GM23338 (cell line): Measurements from ENCODE around the gene TAPBP.

Source experiments
- CREB1 ChIP-seq: fragments of 250-450 bp; sonication (Bioruptor Pico); IDR thresholded peaks from 2 replicates; pipeline ENCODE4 v1.5.0; 2020; ENCODE audit warnings: low read depth, mild to moderate bottlenecking, moderate library complexity
- CTCF ChIP-seq, 2 experiments: fragments of 200-600 bp in 1 of 2; sonication (generic) in 1 of 2; conservative IDR thresholded peaks; 2 replicates each; pipeline versions ENCODE4 v1.5.1 to v1.6.1; 2016 to 2017; ENCODE audit warnings: antibody characterized with exemption in 2 of 2, low read depth in 2 of 2, mild to moderate bottlenecking in 2 of 2, moderate library complexity in 1 of 2
- ETS1 ChIP-seq: IDR thresholded peaks from 2 replicates; pipeline ENCODE4 v1.6.1; 2016; ENCODE audit warnings: antibody characterized with exemption
- EZH2 ChIP-seq: fragments of 200-600 bp; sonication (generic); IDR thresholded peaks from one replicate; pipeline ENCODE4 v1.8.0; 2017; ENCODE audit warnings: antibody characterized with exemption, mild to moderate bottlenecking, low read depth; ENCODE audit not compliant: unreplicated experiment
- EZH2phosphoT487 ChIP-seq: fragments of 200-600 bp; sonication (generic); IDR thresholded peaks from one replicate; pipeline ENCODE4 v1.8.1; 2018; ENCODE audit warnings: antibody characterized with exemption; ENCODE audit not compliant: unreplicated experiment
- JUNB ChIP-seq: IDR thresholded peaks from one replicate; pipeline ENCODE4 v1.6.1; 2016; ENCODE audit warnings: antibody characterized with exemption; ENCODE audit not compliant: unreplicated experiment
- NANOG ChIP-seq: IDR thresholded peaks from 2 replicates; pipeline ENCODE4 v1.6.1; 2016; ENCODE audit warnings: antibody characterized with exemption, borderline replicate concordance
- POLR2AphosphoS5 ChIP-seq: IDR thresholded peaks from 2 replicates; pipeline ENCODE4 v1.6.1; 2016; ENCODE audit warnings: antibody characterized with exemption, low read depth
- REST ChIP-seq: IDR thresholded peaks from one replicate; pipeline ENCODE4 v1.6.1; 2018; ENCODE audit warnings: antibody characterized with exemption; ENCODE audit not compliant: unreplicated experiment
- STAT1 ChIP-seq: IDR thresholded peaks from one replicate; pipeline ENCODE4 v1.6.1; 2016; ENCODE audit warnings: antibody characterized with exemption; ENCODE audit not compliant: unreplicated experiment
- ZNF114 ChIP-seq: fragments of 250-450 bp; sonication (Bioruptor Pico); IDR thresholded peaks from 2 replicates; pipeline ENCODE4 v1.5.0; 2020; ENCODE audit warnings: mild to moderate bottlenecking, moderate library complexity
- ZNF331 ChIP-seq: fragments of 250-450 bp; sonication (Bioruptor Pico); IDR thresholded peaks from 2 replicates; pipeline ENCODE4 v1.5.0; 2020; ENCODE audit warnings: low read depth, mild to moderate bottlenecking, moderate library complexity

- TF ChIP-seq CTCF (conservative IDR thresholded peaks at IDR 0.05; ENCODE audit: low read depth in 2 of 2) = no peak
- no peak for TF ChIP-seq EZH2
- no peak for TF ChIP-seq CREB1 (CRISPR knock-in tag)
- no peak for TF ChIP-seq REST
- no peak for TF ChIP-seq POLR2AphosphoS5
- no peak for TF ChIP-seq EZH2phosphoT487
- no peak for TF ChIP-seq JUNB
- TF ChIP-seq ETS1 = no peak
- no peak for TF ChIP-seq STAT1
- no peak for TF ChIP-seq ZNF114
- TF ChIP-seq ZNF331 = no peak
- TF ChIP-seq NANOG = no peak
These were observed 671 bp downstream of the TAPBP start for GRCh38 chr6:33313105-33313708.
